CD14-positive monocyte (primary cell): ENCODE results near the gene INPP5A. TPM values are rescaled to one million over a fixed set of nuclear protein-coding genes. Genes with fewer than 3 reads are reported as not detected.

ENCODE experiments used
- DNase-seq, 3 donors: peaks; one replicate each; pipeline ENCODE4 v3.0.0-alpha.2; 2011 to 2022
- H2AFZ ChIP-seq: 2 replicates; pipeline ENCODE4 v1.6.0; 2012; ENCODE audit warnings: mild to moderate bottlenecking, low read depth, low read length, inconsistent platforms; ENCODE audit not compliant: insufficient read depth, poor library complexity, severe bottlenecking
- H3K27ac ChIP-seq, 2 donors: 1 replicate in 1 of 2; 2 replicates in 1 of 2; pipeline ENCODE4 v1.5.1; 2012 to 2013; ENCODE audit warnings: low read length in 2 of 2, control low read depth in 1 of 2, inconsistent platforms in 1 of 2, low read depth in 1 of 2, mild to moderate bottlenecking in 1 of 2
- H3K27me3 ChIP-seq, 2 donors: one replicate each; pipeline versions ENCODE4 v1.6.0 to v1.6.1; 2011 to 2013; ENCODE audit warnings: low read length in 2 of 2; ENCODE audit not compliant: control insufficient read depth in 2 of 2, insufficient read depth in 2 of 2
- H3K36me3 ChIP-seq, 2 donors: replicated peaks in 1 of 2; 1 replicate in 1 of 2; 2 replicates in 1 of 2; pipeline versions ENCODE4 v1.5.1 to v1.6.1; 2012 to 2013; ENCODE audit warnings: low read length in 2 of 2, control low read depth in 1 of 2, inconsistent platforms in 1 of 2, mild to moderate bottlenecking in 1 of 2; ENCODE audit not compliant: insufficient read depth in 2 of 2, control insufficient read depth in 1 of 2
- H3K4me1 ChIP-seq, 2 donors: 1 replicate in 1 of 2; 2 replicates in 1 of 2; pipeline versions ENCODE4 v1.5.1 to v1.6.1; 2012 to 2013; ENCODE audit warnings: low read length in 2 of 2, control low read depth in 1 of 2, inconsistent platforms in 1 of 2, mild to moderate bottlenecking in 1 of 2, moderate library complexity in 1 of 2; ENCODE audit not compliant: insufficient read depth in 2 of 2, control insufficient read depth in 1 of 2
- H3K4me2 ChIP-seq: replicated peaks from 2 replicates; pipeline ENCODE3; 2012; ENCODE audit warnings: low read length, moderate library complexity, mild to moderate bottlenecking; ENCODE audit not compliant: poor library complexity, severe bottlenecking; ENCODE audit errors: extremely low read depth
- H3K4me3 ChIP-seq, 3 experiments: fragments of 200-600 bp in 1 of 3; sonication (generic) in 1 of 3; replicated peaks in 1 of 3; 1 replicate in 2 of 3; 2 replicates in 1 of 3; pipeline ENCODE4 v1.5.1; 2011 to 2013; ENCODE audit warnings: low read length in 3 of 3, mild to moderate bottlenecking in 3 of 3, control low read depth in 2 of 3, low read depth in 2 of 3, inconsistent platforms in 1 of 3, moderate library complexity in 1 of 3
- H3K79me2 ChIP-seq: 2 replicates; pipeline ENCODE4 v1.6.0; 2012; ENCODE audit warnings: mild to moderate bottlenecking, control low read depth, inconsistent platforms, low read length, moderate library complexity; ENCODE audit not compliant: insufficient read depth
- H3K9ac ChIP-seq: 2 replicates; pipeline ENCODE4 v1.6.0; 2017; ENCODE audit warnings: low read length, mild to moderate bottlenecking; ENCODE audit not compliant: insufficient read depth, poor library complexity, severe bottlenecking
- H3K9me3 ChIP-seq, 2 donors: replicated peaks in 1 of 2; 1 replicate in 1 of 2; 2 replicates in 1 of 2; pipeline versions ENCODE4 v1.5.1 to v1.6.1; 2012 to 2013; ENCODE audit warnings: low read length in 2 of 2, control low read depth in 1 of 2; ENCODE audit not compliant: control insufficient read depth in 1 of 2, insufficient read depth in 1 of 2
- H4K20me1 ChIP-seq: 2 replicates; pipeline ENCODE4 v1.6.0; 2012; ENCODE audit warnings: mild to moderate bottlenecking, low read length, control low read depth, moderate library complexity; ENCODE audit not compliant: insufficient read depth
- H3K27ac Mint-ChIP-seq, 7 donors: one replicate each; pipeline ENCODE4 v1.8.0; 2020; ENCODE audit warnings: mild to moderate bottlenecking in 7 of 7, mixed read lengths in 7 of 7, moderate library complexity in 6 of 7, inconsistent platforms in 2 of 7
- H3K27me3 Mint-ChIP-seq, 3 donors: one replicate each; pipeline ENCODE4 v1.8.0; 2021 to 2022; ENCODE audit warnings: low read depth in 3 of 3, mild to moderate bottlenecking in 3 of 3, mixed read lengths in 3 of 3, moderate library complexity in 3 of 3, inconsistent platforms in 1 of 3
- H3K36me3 Mint-ChIP-seq, 2 donors: one replicate each; pipeline ENCODE4 v1.8.0; 2020; ENCODE audit warnings: mixed read lengths in 2 of 2, inconsistent platforms in 1 of 2, mild to moderate bottlenecking in 1 of 2
- H3K4me1 Mint-ChIP-seq: one replicate; pipeline ENCODE4 v1.8.0; 2020; ENCODE audit warnings: mild to moderate bottlenecking, mixed read lengths
- H3K4me3 Mint-ChIP-seq, 2 donors: one replicate each; pipeline ENCODE4 v1.8.0; 2020; ENCODE audit warnings: mild to moderate bottlenecking in 2 of 2, mixed read lengths in 2 of 2, moderate library complexity in 1 of 2
- H3K9me3 Mint-ChIP-seq, 7 donors: one replicate each; pipeline ENCODE4 v1.8.0; 2020 to 2022; ENCODE audit warnings: mixed read lengths in 7 of 7, mild to moderate bottlenecking in 6 of 7, moderate library complexity in 6 of 7, inconsistent platforms in 2 of 7
- WGBS: methylation state at CpG from one replicate; pipeline ENCODE4 v1.1.5; 2013; ENCODE audit warnings: missing lambda C conversion rate; ENCODE audit not compliant: insufficient coverage; 5-methylcytosine and 5-hydroxymethylcytosine counted together
- intact Hi-C, 2 donors: fragments of 100-400 bp; cut with micrococcal nuclease; formaldehyde crosslinking; loops; one replicate each; pipeline versions ENCODE4 v1.15.0 to v1.15.1; 2023
- polyA plus RNA-seq, 3 donors: library from polyadenylated mRNA; depleted of rRNA in 1 of 3; unstranded in 2 of 3; stranded (reverse) in 1 of 3; fragments of 300-500 nt in 2 of 3; fragments of >200 nt in 1 of 3; fragmentation: Illumina TruSeq in 2 of 3; gene quantifications; 1 replicate in 2 of 3; 2 replicates in 1 of 3; pipeline ENCODE4 v1.2.3, GENCODE V29; 2012 to 2021
- TF ChIP-seq, protein P1 (sequence below): fragments of 200-600 bp; IDR thresholded peaks from one replicate; pipeline ENCODE4 v1.8.0; 2022; ENCODE audit warnings: antibody characterized with exemption, mild to moderate bottlenecking

Gene INPP5A
- polyA plus RNA-seq, 3 donors = 0.87 to 17.2 (median 2.9) TPM

DNA sequence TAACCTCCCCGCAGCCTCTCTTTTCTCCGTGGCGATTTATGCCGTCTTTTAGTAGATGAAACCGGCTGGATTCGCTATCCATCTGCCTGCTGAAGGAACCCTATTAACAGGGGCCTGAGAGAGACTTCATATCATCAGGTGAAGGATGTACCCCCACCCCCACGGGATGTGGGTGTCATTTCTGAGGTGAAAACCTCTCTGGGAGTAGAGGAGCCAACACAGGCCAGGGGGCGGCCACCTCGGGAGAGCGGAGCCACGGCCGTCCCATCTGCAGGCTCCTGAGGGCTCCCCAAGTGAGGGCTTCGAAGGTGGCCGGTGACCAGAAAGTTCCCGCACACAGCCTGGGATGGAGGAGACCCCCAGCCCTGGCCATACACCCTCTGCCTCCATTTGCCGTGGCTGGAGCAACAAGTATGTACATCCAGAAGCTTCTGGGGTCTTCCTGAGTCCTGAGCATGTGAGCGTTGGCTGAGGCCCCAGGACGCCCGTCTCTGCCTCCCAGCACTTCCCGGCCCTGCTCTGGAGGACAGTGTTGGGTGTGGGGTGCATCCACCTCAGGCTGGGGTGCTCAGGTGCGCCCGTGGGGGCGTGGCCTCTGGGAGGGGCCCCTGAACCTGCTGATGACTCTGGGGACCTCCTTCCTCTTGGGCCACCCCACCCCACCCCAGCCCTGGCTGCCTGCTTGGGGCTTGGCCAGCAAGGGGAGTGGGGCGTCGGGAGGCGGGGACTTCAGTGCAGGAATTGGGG, 163.7 kb downstream of the INPP5A start:
- Mint-ChIP-seq H3K9me3 (peaks cover 22 to 37% (median 28%) of the 10 kb centered on the region in 7 donors), H3K27me3 (no peaks in the 10 kb centered on the region), H3K4me3 (no peak overlapping the region), H3K4me1 (no peaks in the 10 kb centered on the region), H3K36me3 (peaks cover 55 to 77% of the 10 kb centered on the region in 2 donors), H3K27ac (peak overlapping the region in 1 of 7 donors; percentile 32)
- no peaks in the 10 kb centered on the region for H3K27me3 ChIP-seq
- no peaks in the 10 kb centered on the region for H3K4me1 ChIP-seq
- DNase-seq = no peak
- WGBS = over 99% methylated on average over 18 of the region's 26 CpGs
- TF ChIP-seq, protein P1, sequence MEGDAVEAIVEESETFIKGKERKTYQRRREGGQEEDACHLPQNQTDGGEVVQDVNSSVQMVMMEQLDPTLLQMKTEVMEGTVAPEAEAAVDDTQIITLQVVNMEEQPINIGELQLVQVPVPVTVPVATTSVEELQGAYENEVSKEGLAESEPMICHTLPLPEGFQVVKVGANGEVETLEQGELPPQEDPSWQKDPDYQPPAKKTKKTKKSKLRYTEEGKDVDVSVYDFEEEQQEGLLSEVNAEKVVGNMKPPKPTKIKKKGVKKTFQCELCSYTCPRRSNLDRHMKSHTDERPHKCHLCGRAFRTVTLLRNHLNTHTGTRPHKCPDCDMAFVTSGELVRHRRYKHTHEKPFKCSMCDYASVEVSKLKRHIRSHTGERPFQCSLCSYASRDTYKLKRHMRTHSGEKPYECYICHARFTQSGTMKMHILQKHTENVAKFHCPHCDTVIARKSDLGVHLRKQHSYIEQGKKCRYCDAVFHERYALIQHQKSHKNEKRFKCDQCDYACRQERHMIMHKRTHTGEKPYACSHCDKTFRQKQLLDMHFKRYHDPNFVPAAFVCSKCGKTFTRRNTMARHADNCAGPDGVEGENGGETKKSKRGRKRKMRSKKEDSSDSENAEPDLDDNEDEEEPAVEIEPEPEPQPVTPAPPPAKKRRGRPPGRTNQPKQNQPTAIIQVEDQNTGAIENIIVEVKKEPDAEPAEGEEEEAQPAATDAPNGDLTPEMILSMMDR = no peak
- intact Hi-C loops = no loop called here
- no peak overlapping the region for H3K27ac ChIP-seq
- no peaks in the 10 kb centered on the region for H4K20me1 ChIP-seq
- peaks cover 69 to 89% of the 10 kb centered on the region in 2 donors for H3K36me3 ChIP-seq
- no peak overlapping the region for H3K9ac ChIP-seq
- H3K4me3 ChIP-seq = no peak overlapping the region
- no peak overlapping the region for H2AFZ ChIP-seq
- H3K4me2 ChIP-seq = no peak overlapping the region
- H3K79me2 ChIP-seq = no peaks in the 10 kb centered on the region
- H3K9me3 ChIP-seq = peaks cover 16 to 43% of the 10 kb centered on the region in 2 donors

GRCh38 chr10:132701846-132702190, 164.2 kb downstream of the INPP5A start:
- H4K20me1 ChIP-seq = no peaks in the 10 kb centered on the region
- H3K4me2 ChIP-seq = no peak overlapping the region
- no peaks in the 10 kb centered on the region for H3K27me3 ChIP-seq
- no peak overlapping the region for H3K9ac ChIP-seq
- Mint-ChIP-seq H3K27ac (no peak overlapping the region), H3K9me3 (peaks cover 23 to 38% (median 29%) of the 10 kb centered on the region in 7 donors), H3K27me3 (no peaks in the 10 kb centered on the region), H3K36me3 (peaks cover 59 to 82% of the 10 kb centered on the region in 2 donors), H3K4me3 (no peak overlapping the region), H3K4me1 (no peaks in the 10 kb centered on the region)
- H3K36me3 ChIP-seq = peaks cover 66 to 85% of the 10 kb centered on the region in 2 donors
- no peak overlapping the region for H3K4me3 ChIP-seq
- 95% methylated on average over 11 of the region's 13 CpGs for WGBS
- no peak overlapping the region for H3K27ac ChIP-seq
- TF ChIP-seq, protein P1 = no peak
- H3K9me3 ChIP-seq = peaks cover 16 to 48% of the 10 kb centered on the region in 2 donors
- intact Hi-C loops = no loop called here
- H3K4me1 ChIP-seq = no peaks in the 10 kb centered on the region
- no peaks in the 10 kb centered on the region for H3K79me2 ChIP-seq
- no peak overlapping the region for H2AFZ ChIP-seq
- DNase-seq = no peak
